ENCODE results near the gene CBFB. TPM values are rescaled to one million over a fixed set of nuclear protein-coding genes. Genes with fewer than 3 reads are reported as not detected.
A peak's percentile ranks its signal among the peaks of the same experiment; 100 is the strongest.

The CBFB gene
- total RNA-seq, 1 donor from 2014 or later: 64.5 TPM

DNA sequence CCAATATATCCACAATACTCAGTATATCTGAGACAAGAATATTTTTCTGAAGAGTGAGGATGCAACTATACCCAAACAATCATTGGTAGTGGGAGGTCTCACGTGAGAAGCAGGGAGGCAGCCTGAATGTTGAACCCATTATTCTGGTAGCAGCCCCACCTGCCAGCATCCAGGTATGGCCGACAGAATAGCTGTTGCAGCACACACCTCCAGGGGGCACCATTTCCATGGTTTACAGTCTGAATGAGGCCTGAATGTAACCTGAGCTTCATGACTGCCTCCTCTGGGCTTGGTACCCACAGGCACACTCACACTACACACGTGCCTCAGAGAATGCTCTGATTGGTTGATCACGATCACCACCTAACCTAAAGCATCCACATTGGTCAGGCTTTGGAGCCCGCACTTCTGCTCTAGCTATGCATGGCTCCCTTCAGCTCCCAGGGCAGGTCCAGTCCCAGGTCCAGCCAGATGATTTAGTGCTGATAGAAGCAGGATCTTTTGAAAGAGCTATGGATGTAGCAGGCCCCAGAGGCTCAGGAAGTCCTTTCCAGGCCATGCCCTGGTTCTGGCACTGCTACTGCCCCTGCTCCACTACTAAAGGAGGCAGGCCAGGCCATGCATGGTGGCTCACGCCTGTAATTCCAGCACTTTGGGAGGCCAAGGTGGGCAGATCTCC, 11.0 kb upstream of the CBFB start:
- peaks cover 15% of the 10 kb centered on the region for H3K27me3 ChIP-seq (ENCODE audit: control insufficient read depth, insufficient read depth, low read length)
- no peak overlapping the region for H3K4me3 ChIP-seq (ENCODE audit: low read depth, low read length)
- peak; percentile 90 for DNase-seq (ENCODE audit: low read depth)
- TF ChIP-seq, protein P1, sequence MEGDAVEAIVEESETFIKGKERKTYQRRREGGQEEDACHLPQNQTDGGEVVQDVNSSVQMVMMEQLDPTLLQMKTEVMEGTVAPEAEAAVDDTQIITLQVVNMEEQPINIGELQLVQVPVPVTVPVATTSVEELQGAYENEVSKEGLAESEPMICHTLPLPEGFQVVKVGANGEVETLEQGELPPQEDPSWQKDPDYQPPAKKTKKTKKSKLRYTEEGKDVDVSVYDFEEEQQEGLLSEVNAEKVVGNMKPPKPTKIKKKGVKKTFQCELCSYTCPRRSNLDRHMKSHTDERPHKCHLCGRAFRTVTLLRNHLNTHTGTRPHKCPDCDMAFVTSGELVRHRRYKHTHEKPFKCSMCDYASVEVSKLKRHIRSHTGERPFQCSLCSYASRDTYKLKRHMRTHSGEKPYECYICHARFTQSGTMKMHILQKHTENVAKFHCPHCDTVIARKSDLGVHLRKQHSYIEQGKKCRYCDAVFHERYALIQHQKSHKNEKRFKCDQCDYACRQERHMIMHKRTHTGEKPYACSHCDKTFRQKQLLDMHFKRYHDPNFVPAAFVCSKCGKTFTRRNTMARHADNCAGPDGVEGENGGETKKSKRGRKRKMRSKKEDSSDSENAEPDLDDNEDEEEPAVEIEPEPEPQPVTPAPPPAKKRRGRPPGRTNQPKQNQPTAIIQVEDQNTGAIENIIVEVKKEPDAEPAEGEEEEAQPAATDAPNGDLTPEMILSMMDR (IDR thresholded peaks at IDR 0.05; ENCODE audit: insufficient read depth, low read length, poor library complexity, severe bottlenecking): peak; percentile 81
- no peaks in the 10 kb centered on the region for H3K36me3 ChIP-seq (ENCODE audit: control insufficient read depth, insufficient read depth, low read length)

GRCh38 chr16:67019171-67019570, 9.8 kb upstream of the CBFB start:
- DNase-seq (ENCODE audit: low read depth): no peak
- H3K4me3 ChIP-seq (ENCODE audit: low read depth, low read length): no peak overlapping the region
- H3K27me3 ChIP-seq (ENCODE audit: control insufficient read depth, insufficient read depth, low read length): peaks cover 6% of the 10 kb centered on the region
- TF ChIP-seq, protein P1 (IDR thresholded peaks at IDR 0.05; ENCODE audit: insufficient read depth, low read length, poor library complexity, severe bottlenecking): no peak
- no peaks in the 10 kb centered on the region for H3K36me3 ChIP-seq (ENCODE audit: control insufficient read depth, insufficient read depth, low read length)

DNA sequence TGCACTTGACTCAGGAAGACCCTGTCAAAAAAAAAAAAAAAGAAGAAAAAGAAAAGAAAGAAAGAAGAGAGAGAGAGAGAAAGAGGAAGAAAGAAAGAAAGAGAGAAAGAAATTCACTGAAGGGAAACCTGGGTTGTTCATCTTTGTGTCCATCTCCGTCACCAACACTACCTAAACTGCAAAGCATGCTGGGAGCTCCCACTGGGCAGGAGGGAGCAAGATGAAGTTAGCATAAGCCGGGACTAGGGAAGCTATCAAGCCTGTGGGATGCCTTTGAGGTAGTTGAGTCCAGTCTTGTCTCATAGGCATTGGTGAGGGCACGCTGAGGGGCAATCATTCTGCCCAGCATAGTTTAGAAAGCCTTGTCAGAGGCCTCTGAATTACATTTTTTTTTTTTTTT, 7.6 kb upstream of the CBFB start:
- Histone ChIP-seq H3K27me3 (ENCODE audit: control insufficient read depth, insufficient read depth, low read length) (no peaks in the 10 kb centered on the region), H3K36me3 (ENCODE audit: control insufficient read depth, insufficient read depth, low read length) (no peaks in the 10 kb centered on the region)
- TF ChIP-seq, protein P1 (IDR thresholded peaks at IDR 0.05; ENCODE audit: insufficient read depth, low read length, poor library complexity, severe bottlenecking): no peak

DNA sequence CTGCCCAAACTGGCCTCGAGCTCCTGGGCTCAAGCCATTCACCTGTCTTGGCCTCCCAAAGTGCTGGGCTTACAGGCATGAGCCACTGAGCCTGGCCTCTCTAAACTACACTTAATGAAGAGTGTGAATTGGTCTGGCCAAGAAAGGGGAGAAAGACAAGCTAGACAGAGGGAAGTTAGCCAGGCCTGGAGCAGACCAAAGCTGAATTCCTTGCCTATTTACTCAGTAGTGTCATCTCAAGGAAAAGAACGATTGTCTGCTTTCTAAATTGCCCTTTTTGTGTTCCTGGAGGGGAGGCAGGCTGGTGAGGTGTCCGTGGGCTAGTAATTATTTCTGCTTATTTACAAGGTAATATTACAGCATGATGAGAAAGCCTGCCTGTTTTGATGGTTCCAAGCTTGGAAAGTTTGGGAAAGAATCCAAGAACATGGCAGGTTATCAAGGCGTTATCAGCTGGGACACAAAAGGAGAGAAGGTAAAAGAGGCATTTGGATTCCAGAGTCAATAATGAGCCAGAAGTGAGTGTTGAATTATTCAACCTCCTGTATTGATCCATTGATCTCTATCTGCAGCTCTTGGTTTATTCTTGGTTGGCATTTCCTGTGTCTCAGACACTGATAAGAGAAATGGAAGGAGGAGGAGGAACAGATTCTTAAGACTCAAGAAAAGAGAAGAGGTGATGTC, 6.3 kb upstream of the CBFB start:
- H3K4me3 ChIP-seq (ENCODE audit: low read depth, low read length): no peak overlapping the region
- H3K27me3 ChIP-seq (ENCODE audit: control insufficient read depth, insufficient read depth, low read length): no peaks in the 10 kb centered on the region
- no peaks in the 10 kb centered on the region for H3K36me3 ChIP-seq (ENCODE audit: control insufficient read depth, insufficient read depth, low read length)
- TF ChIP-seq, protein P1 (IDR thresholded peaks at IDR 0.05; ENCODE audit: insufficient read depth, low read length, poor library complexity, severe bottlenecking): no peak
- DNase-seq (ENCODE audit: low read depth): no peak

More for the DNA sequence above, 7.6 kb upstream of the CBFB start:
- DNase-seq (ENCODE audit: low read depth): no peak
- H3K4me3 ChIP-seq (ENCODE audit: low read depth, low read length): no peak overlapping the region

GRCh38 chr16:67023689-67024088, 5.3 kb upstream of the CBFB start:
- no peaks in the 10 kb centered on the region for H3K36me3 ChIP-seq (ENCODE audit: control insufficient read depth, insufficient read depth, low read length)
- DNase-seq (ENCODE audit: low read depth): no peak
- H3K27me3 ChIP-seq (ENCODE audit: control insufficient read depth, insufficient read depth, low read length): no peaks in the 10 kb centered on the region
- H3K4me3 ChIP-seq (ENCODE audit: low read depth, low read length): no peak overlapping the region
- TF ChIP-seq, protein P1 (IDR thresholded peaks at IDR 0.05; ENCODE audit: insufficient read depth, low read length, poor library complexity, severe bottlenecking): no peak

Measured in kidney epithelial cell (primary cell).